HEK293 (cell line): Measurements from ENCODE around the gene LDLRAD4.

Experiments
- CTCF ChIA-PET: fragments of 350-600 bp; formaldehyde crosslinking; extraction: SDS; loops from one replicate; lab custom pipeline; 2021; ENCODE audit warnings: antibody characterized with exemption; lab: Yijun Ruan, JAX
- POLR2A ChIA-PET: fragments of 300-600 bp; formaldehyde crosslinking; extraction: SDS; loops from one replicate; lab custom pipeline; 2020; ENCODE audit warnings: antibody characterized with exemption, inconsistent platforms; lab: Yijun Ruan, JAX
- H3K27ac ChIP-seq: fragments of 200-500 bp; sonication (Bioruptor generic); 2 replicates; pipeline ENCODE4 v1.5.1; 2014; ENCODE audit warnings: low read depth, low read length, control low read depth, inconsistent platforms; ENCODE audit errors: extremely low read depth
- H3K36me3 ChIP-seq, 2 experiments: fragments of 200-500 bp in 1 of 2; sonication (Bioruptor generic) in 1 of 2; 1 replicate in 1 of 2; 2 replicates in 1 of 2; pipeline ENCODE4 v1.5.1; 2014 to 2017; ENCODE audit warnings: inconsistent platforms in 2 of 2, low read length in 2 of 2; ENCODE audit not compliant: control insufficient read depth in 2 of 2, insufficient read depth in 1 of 2
- H3K4me1 ChIP-seq: fragments of 200-500 bp; sonication (Bioruptor generic); 2 replicates; pipeline ENCODE4 v1.5.1; 2014; ENCODE audit warnings: mild to moderate bottlenecking, low read length, inconsistent platforms; ENCODE audit not compliant: control insufficient read depth, insufficient read depth
- H3K4me3 ChIP-seq: 2 replicates; pipeline ENCODE4 v1.5.1; 2011; ENCODE audit warnings: low read depth, mild to moderate bottlenecking, control low read depth, low read length, moderate library complexity
- H3K9me3 ChIP-seq: fragments of 200-500 bp; sonication (Bioruptor generic); 2 replicates; pipeline ENCODE4 v1.5.1; 2014; ENCODE audit warnings: low read depth, low read length, inconsistent platforms; ENCODE audit not compliant: control insufficient read depth, insufficient read depth
- BCL11A ChIP-seq: fragments of 450-650 bp; formaldehyde crosslinking; IDR thresholded peaks from 2 replicates; pipeline ENCODE4 v1.5.1; 2016; ENCODE audit warnings: low read depth, missing biosample characterization, missing genetic modification characterization
- FEZF1 ChIP-seq: fragments of 450-650 bp; formaldehyde crosslinking; IDR thresholded peaks from 2 replicates; pipeline ENCODE4 v1.5.1; 2016; ENCODE audit warnings: missing biosample characterization, missing genetic modification characterization
- GLIS2 ChIP-seq: fragments of 450-650 bp; formaldehyde crosslinking; IDR thresholded peaks from 2 replicates; pipeline ENCODE4 v1.5.1; 2016; ENCODE audit warnings: missing biosample characterization, missing genetic modification characterization
- PRDM1 ChIP-seq: fragments of 450-650 bp; formaldehyde crosslinking; IDR thresholded peaks from 2 replicates; pipeline ENCODE4; 2016; ENCODE audit warnings: missing biosample characterization, missing genetic modification characterization
- YY2 ChIP-seq: fragments of 450-650 bp; formaldehyde crosslinking; IDR thresholded peaks from 2 replicates; pipeline ENCODE4 v1.5.1; 2016; ENCODE audit warnings: missing biosample characterization, missing genetic modification characterization
- ZNF112 ChIP-seq: fragments of 450-650 bp; formaldehyde crosslinking; IDR thresholded peaks from 2 replicates; pipeline ENCODE4 v1.5.0; 2017; ENCODE audit warnings: missing biosample characterization, missing genetic modification characterization
- ZNF175 ChIP-seq: fragments of 450-650 bp; formaldehyde crosslinking; IDR thresholded peaks from 2 replicates; pipeline ENCODE4 v1.5.1; 2016; ENCODE audit warnings: missing biosample characterization, missing genetic modification characterization
- ZNF202 ChIP-seq: fragments of 450-650 bp; formaldehyde crosslinking; IDR thresholded peaks from 2 replicates; pipeline ENCODE4 v1.5.1; 2016; ENCODE audit warnings: missing biosample characterization, missing genetic modification characterization, borderline replicate concordance
- ZNF24 ChIP-seq: fragments of 450-650 bp; formaldehyde crosslinking; IDR thresholded peaks from 2 replicates; pipeline ENCODE4 v1.5.1; 2016; ENCODE audit warnings: missing biosample characterization, missing genetic modification characterization
- ZNF274 ChIP-seq, 2 experiments: fragments of 200-500 bp in 1 of 2; fragments of 450-650 bp in 1 of 2; sonication (Bioruptor generic) in 1 of 2; formaldehyde crosslinking in 1 of 2; IDR thresholded peaks; 2 replicates each; pipeline versions ENCODE4 v1.5.1 to v1.6.1; 2014 to 2016; ENCODE audit warnings: borderline replicate concordance in 1 of 2, inconsistent platforms in 1 of 2, low read length in 1 of 2, missing biosample characterization in 1 of 2, missing genetic modification characterization in 1 of 2
- ZNF292 ChIP-seq: fragments of 450-650 bp; formaldehyde crosslinking; IDR thresholded peaks from 2 replicates; pipeline ENCODE4 v1.5.1; 2016; ENCODE audit warnings: low read depth, missing biosample characterization, missing genetic modification characterization, borderline replicate concordance
- ZNF366 ChIP-seq: fragments of 450-650 bp; formaldehyde crosslinking; conservative IDR thresholded peaks from 2 replicates; pipeline ENCODE4 v1.5.1; 2016; ENCODE audit warnings: missing biosample characterization, missing genetic modification characterization
- ZNF391 ChIP-seq: fragments of 450-650 bp; formaldehyde crosslinking; IDR thresholded peaks from 2 replicates; pipeline ENCODE4 v1.5.1; 2016; ENCODE audit warnings: low read depth, missing biosample characterization, missing genetic modification characterization, borderline replicate concordance
- ZNF404 ChIP-seq: fragments of 450-650 bp; formaldehyde crosslinking; IDR thresholded peaks from 2 replicates; pipeline ENCODE4 v1.5.1; 2017; ENCODE audit warnings: missing biosample characterization, missing genetic modification characterization
- ZNF473 ChIP-seq: fragments of 450-650 bp; formaldehyde crosslinking; IDR thresholded peaks from 2 replicates; pipeline ENCODE4 v1.5.1; 2017; ENCODE audit warnings: missing biosample characterization, missing genetic modification characterization
- ZNF561 ChIP-seq: fragments of 450-650 bp; IDR thresholded peaks from 2 replicates; pipeline ENCODE4 v1.5.1; 2018; ENCODE audit warnings: missing biosample characterization, missing genetic modification characterization, borderline replicate concordance
- ZNF629 ChIP-seq: fragments of 450-650 bp; formaldehyde crosslinking; IDR thresholded peaks from 2 replicates; pipeline ENCODE4 v1.5.1; 2017; ENCODE audit warnings: missing biosample characterization, missing genetic modification characterization
- ZNF701 ChIP-seq: fragments of 450-650 bp; formaldehyde crosslinking; IDR thresholded peaks from 2 replicates; pipeline ENCODE4 v1.5.1; 2016; ENCODE audit warnings: missing biosample characterization, missing genetic modification characterization
- ZNF843 ChIP-seq: fragments of 450-650 bp; formaldehyde crosslinking; IDR thresholded peaks from 2 replicates; pipeline ENCODE4 v1.5.1; 2016; ENCODE audit warnings: missing biosample characterization, missing genetic modification characterization
- ZSCAN30 ChIP-seq: fragments of 450-650 bp; IDR thresholded peaks from 2 replicates; pipeline ENCODE4 v1.5.1; 2018; ENCODE audit warnings: missing biosample characterization, mild to moderate bottlenecking, missing genetic modification characterization, moderate library complexity
- ZXDB ChIP-seq: fragments of 450-650 bp; formaldehyde crosslinking; IDR thresholded peaks from 2 replicates; pipeline ENCODE4 v1.5.1; 2016; ENCODE audit warnings: missing biosample characterization, missing genetic modification characterization
- TF ChIP-seq, protein P1 (sequence below): fragments of 450-650 bp; formaldehyde crosslinking; optimal IDR thresholded peaks from 2 replicates; pipeline ENCODE3; 2016; ENCODE audit warnings: missing biosample characterization, mild to moderate bottlenecking, missing genetic modification characterization
- TF ChIP-seq, protein P2 (sequence below): fragments of 450-650 bp; formaldehyde crosslinking; IDR thresholded peaks from 2 replicates; pipeline ENCODE4 v1.5.0; 2017; ENCODE audit warnings: missing biosample characterization, missing genetic modification characterization, borderline replicate concordance
- TF ChIP-seq, protein P3 (sequence below): IDR thresholded peaks from 2 replicates; pipeline ENCODE4 v1.6.1; 2011; ENCODE audit warnings: mild to moderate bottlenecking, low read depth, low read length, borderline replicate concordance
- TF ChIP-seq, protein P4 (sequence below): fragments of 450-650 bp; formaldehyde crosslinking; IDR thresholded peaks from 2 replicates; pipeline ENCODE4 v1.5.1; 2017; ENCODE audit warnings: missing biosample characterization, mild to moderate bottlenecking, missing genetic modification characterization, moderate library complexity
- TF ChIP-seq, protein P5 (sequence below): fragments of 450-650 bp; formaldehyde crosslinking; IDR thresholded peaks from 2 replicates; pipeline ENCODE4 v1.5.1; 2017; ENCODE audit warnings: missing biosample characterization, missing genetic modification characterization

LDLRAD4 gene

DNA sequence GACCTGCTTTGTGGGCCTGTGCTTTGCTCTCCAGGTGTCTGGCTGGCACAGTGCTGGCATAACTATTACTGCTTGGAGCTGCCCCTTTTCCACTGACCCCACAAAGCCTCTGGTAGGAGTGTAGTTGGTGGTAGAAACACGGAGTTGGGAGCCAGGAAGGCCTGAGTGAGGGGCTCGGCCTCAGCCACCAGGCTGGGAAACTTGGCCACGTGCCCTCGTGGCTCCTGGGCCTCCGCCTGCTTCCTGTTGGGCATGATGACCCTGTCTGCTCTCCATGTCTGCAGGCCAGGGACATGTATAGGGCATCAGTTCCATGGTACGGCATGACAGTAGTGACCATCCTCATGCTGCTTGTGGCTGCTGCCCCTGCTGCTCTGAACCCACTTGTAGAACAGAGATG, 266.6 kb downstream of the LDLRAD4 start:
- Histone ChIP-seq H3K4me1 (no peaks in the 10 kb centered on the region), H3K4me3 (no peak overlapping the region), H3K36me3 (no peaks in the 10 kb centered on the region), H3K27ac (no peak overlapping the region), H3K9me3 (no peaks in the 10 kb centered on the region)
- ChIA-PET CTCF (no interaction called here), POLR2A (no interaction called here)
- TF ChIP-seq ZNF292 (tag by site-specific recombination), result no peak
- no peak for TF ChIP-seq ZNF366 (tag by site-specific recombination)
- no peak for TF ChIP-seq ZNF274 (IDR thresholded peaks at IDR 0.05; ENCODE audit: low read length)
- TF ChIP-seq ZNF274 (tag by site-specific recombination; IDR thresholded peaks at IDR 0.05; ENCODE audit: borderline replicate concordance), result no peak
- TF ChIP-seq BCL11A, result no peak
- no peak for TF ChIP-seq ZNF701 (tag by site-specific recombination)
- no peak for TF ChIP-seq ZNF391 (tag by site-specific recombination)
- TF ChIP-seq ZNF404 (tag by site-specific recombination), result no peak
- no peak for TF ChIP-seq ZNF561 (tag by site-specific recombination)
- TF ChIP-seq, protein P1, sequence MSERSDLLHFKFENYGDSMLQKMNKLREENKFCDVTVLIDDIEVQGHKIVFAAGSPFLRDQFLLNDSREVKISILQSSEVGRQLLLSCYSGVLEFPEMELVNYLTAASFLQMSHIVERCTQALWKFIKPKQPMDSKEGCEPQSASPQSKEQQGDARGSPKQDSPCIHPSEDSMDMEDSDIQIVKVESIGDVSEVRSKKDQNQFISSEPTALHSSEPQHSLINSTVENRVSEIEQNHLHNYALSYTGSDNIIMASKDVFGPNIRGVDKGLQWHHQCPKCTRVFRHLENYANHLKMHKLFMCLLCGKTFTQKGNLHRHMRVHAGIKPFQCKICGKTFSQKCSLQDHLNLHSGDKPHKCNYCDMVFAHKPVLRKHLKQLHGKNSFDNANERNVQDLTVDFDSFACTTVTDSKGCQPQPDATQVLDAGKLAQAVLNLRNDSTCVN (tag by site-specific recombination), result no peak
- no peak for TF ChIP-seq ZNF24 (tag by site-specific recombination)
- no peak for TF ChIP-seq ZNF202 (tag by site-specific recombination)
- no peak for TF ChIP-seq ZNF175 (tag by site-specific recombination)
- TF ChIP-seq ZNF112 (tag by site-specific recombination), result no peak
- TF ChIP-seq ZNF843, result no peak
- no peak for TF ChIP-seq ZXDB
- TF ChIP-seq ZNF473 (tag by site-specific recombination), result no peak
- no peak for TF ChIP-seq PRDM1 (tag by site-specific recombination)
- no peak for TF ChIP-seq YY2

DNA sequence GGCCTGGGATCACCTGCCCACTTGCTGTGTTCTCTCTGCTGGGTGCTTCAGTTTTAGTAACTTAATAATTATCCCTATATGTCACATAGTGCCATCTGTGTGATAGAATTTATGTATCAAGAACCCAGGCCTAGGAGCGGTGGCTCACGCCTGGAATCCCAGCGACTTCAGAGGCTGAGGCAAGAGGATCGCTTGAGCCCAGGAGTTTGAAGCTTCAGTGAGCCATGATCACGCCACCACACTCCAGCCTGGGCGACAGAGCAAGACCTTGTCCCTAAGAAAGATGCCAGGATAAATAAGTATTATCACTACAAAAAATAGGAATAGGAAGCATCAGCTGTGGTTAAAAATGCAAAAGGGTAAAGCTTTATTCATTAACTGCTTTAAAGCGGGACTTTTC, 267.0 kb downstream of the LDLRAD4 start:
- no peaks in the 10 kb centered on the region for H3K4me1 ChIP-seq
- POLR2A ChIA-PET, result no interaction called here
- no peaks in the 10 kb centered on the region for H3K36me3 ChIP-seq
- TF ChIP-seq, protein P2, sequence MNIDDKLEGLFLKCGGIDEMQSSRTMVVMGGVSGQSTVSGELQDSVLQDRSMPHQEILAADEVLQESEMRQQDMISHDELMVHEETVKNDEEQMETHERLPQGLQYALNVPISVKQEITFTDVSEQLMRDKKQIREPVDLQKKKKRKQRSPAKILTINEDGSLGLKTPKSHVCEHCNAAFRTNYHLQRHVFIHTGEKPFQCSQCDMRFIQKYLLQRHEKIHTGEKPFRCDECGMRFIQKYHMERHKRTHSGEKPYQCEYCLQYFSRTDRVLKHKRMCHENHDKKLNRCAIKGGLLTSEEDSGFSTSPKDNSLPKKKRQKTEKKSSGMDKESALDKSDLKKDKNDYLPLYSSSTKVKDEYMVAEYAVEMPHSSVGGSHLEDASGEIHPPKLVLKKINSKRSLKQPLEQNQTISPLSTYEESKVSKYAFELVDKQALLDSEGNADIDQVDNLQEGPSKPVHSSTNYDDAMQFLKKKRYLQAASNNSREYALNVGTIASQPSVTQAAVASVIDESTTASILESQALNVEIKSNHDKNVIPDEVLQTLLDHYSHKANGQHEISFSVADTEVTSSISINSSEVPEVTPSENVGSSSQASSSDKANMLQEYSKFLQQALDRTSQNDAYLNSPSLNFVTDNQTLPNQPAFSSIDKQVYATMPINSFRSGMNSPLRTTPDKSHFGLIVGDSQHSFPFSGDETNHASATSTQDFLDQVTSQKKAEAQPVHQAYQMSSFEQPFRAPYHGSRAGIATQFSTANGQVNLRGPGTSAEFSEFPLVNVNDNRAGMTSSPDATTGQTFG, result no peak
- TF ChIP-seq ZSCAN30 (tag by site-specific recombination), result no peak
- TF ChIP-seq, all 188 proteins: peak for 0
- H3K4me3 ChIP-seq, result no peak overlapping the region
- H3K27ac ChIP-seq, result no peak overlapping the region
- CTCF ChIA-PET, result no interaction called here
- no peaks in the 10 kb centered on the region for H3K9me3 ChIP-seq

DNA sequence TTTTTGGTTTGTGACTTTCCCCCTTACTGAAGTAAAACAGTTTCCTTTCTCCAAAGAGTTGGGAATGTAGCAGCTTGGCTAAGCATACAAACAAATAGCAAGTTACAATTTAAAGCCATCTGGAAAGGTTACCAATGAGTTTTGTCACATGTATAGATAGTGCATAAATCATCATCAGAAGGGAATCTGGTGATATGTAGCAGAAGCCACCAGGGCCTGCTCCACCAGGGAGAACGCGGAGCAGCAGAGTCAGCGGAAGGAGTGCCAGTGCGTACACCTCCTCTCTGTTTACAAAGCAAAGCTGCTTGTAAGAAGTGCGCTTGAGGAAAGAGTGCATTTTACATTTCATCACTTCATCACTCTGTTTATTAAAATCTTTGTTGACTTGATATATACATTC, 267.7 kb downstream of the LDLRAD4 start:
- H3K36me3 ChIP-seq, result no peaks in the 10 kb centered on the region
- H3K27ac ChIP-seq, result no peak overlapping the region
- H3K4me3 ChIP-seq, result no peak overlapping the region
- CTCF ChIA-PET, result interaction anchor here (0.6 kb wide), 1 partner anchor 456 kb away, joined by 3 read pairs; no protein-coding TSS in a partner anchor
- H3K9me3 ChIP-seq, result no peaks in the 10 kb centered on the region
- POLR2A ChIA-PET, result no interaction called here
- no peaks in the 10 kb centered on the region for H3K4me1 ChIP-seq
- TF ChIP-seq, protein P3, sequence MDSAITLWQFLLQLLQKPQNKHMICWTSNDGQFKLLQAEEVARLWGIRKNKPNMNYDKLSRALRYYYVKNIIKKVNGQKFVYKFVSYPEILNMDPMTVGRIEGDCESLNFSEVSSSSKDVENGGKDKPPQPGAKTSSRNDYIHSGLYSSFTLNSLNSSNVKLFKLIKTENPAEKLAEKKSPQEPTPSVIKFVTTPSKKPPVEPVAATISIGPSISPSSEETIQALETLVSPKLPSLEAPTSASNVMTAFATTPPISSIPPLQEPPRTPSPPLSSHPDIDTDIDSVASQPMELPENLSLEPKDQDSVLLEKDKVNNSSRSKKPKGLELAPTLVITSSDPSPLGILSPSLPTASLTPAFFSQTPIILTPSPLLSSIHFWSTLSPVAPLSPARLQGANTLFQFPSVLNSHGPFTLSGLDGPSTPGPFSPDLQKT, result no peak
- TF ChIP-seq GLIS2 (tag by site-specific recombination) (no peak), ZNF629 (tag by site-specific recombination) (no peak), FEZF1 (tag by site-specific recombination) (no peak)
- TF ChIP-seq, protein P4, sequence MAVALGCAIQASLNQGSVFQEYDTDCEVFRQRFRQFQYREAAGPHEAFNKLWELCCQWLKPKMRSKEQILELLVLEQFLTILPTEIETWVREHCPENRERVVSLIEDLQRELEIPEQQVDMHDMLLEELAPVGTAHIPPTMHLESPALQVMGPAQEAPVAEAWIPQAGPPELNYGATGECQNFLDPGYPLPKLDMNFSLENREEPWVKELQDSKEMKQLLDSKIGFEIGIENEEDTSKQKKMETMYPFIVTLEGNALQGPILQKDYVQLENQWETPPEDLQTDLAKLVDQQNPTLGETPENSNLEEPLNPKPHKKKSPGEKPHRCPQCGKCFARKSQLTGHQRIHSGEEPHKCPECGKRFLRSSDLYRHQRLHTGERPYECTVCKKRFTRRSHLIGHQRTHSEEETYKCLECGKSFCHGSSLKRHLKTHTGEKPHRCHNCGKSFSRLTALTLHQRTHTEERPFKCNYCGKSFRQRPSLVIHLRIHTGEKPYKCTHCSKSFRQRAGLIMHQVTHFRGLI, result no peak
- TF ChIP-seq, protein P5, sequence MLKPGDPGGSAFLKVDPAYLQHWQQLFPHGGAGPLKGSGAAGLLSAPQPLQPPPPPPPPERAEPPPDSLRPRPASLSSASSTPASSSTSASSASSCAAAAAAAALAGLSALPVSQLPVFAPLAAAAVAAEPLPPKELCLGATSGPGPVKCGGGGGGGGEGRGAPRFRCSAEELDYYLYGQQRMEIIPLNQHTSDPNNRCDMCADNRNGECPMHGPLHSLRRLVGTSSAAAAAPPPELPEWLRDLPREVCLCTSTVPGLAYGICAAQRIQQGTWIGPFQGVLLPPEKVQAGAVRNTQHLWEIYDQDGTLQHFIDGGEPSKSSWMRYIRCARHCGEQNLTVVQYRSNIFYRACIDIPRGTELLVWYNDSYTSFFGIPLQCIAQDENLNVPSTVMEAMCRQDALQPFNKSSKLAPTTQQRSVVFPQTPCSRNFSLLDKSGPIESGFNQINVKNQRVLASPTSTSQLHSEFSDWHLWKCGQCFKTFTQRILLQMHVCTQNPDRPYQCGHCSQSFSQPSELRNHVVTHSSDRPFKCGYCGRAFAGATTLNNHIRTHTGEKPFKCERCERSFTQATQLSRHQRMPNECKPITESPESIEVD (tag by site-specific recombination), result no peak
